Mesenteric fat pad (tissue), 1 donor: ENCODE results near the gene TTC14. TPM values are rescaled to one million over a fixed set of nuclear protein-coding genes. Genes with fewer than 3 reads are reported as not detected.

Source experiments
- DNase-seq: peaks from one replicate; pipeline ENCODE4 v3.0.0-alpha.2; 2020; ENCODE audit warnings: low spot score
- total RNA-seq: library from RNA; stranded (reverse); fragmentation: NEBNext Ultra II Directional; extraction: Animal tissue kit (Norgen Biotek cat#: 25700); gene quantifications from one replicate; pipeline ENCODE4 v1.2.1, GENCODE V29; 2021
- donor health status: DM: yes; HTN: yes; CAD: no.

Gene TTC14
- total RNA-seq, 1 donor from 2014 or later = 26.8 TPM

DNA sequence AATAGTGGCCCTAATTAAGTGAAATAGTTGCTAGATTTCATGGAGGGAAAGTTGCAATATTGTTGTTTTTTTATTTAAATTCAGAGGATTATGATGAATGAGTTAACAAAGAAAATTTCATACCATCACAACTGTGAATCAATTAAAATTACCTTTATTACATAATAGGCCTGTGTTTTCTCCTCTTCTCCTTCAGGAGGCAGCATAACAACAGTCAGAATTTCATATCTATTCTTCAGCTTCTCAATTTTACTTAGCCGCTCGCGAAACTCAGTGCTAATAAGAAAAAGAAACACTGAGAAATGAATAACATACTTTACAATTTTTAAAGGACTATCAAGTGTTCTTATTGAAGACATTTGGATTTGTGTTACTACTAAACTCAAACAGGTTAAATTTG is 29.4 kb downstream of the TTC14 start:
- DNase-seq = no peak

DNA sequence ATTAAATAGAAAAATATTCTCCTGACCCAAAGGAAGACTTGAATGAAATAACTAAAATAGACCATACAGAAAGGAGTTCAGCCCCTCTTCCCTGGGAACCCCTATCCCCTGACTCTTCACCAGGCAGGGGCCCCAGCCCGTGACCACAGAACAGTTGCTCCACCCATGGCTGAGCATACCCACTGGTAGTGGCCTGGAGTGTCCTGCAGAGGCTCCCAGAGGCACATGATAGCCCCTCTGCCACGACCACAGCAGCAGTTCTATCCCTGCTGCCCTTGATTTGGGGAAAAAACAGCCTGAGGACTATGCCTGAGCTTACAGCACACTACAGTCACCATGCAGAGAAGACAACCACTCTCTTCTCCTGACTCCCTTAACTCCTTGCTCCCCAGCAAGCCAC is 31.8 kb downstream of the TTC14 start:
- DNase-seq = no peak

DNA sequence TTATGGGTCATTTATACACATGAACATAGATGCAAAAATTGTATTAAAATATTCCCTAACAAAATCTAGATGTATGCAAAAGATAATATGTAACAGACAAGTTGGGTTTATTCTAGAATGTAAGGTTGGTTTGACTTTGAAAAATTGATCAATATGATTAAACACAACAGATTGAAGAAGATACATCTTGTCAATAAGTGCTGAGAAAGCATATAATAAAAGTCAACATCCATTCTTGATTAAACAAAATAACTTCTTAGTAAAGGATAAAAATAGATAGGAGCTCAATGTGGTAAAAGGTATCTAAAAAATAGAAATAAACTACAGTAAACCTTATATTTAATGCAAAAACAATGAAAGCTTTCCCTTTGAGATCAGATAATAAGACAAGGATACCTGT is 39.0 kb downstream of the TTC14 start:
- DNase-seq = no peak

- DNase-seq = no peak
These were observed 44.3 kb downstream of the TTC14 start for GRCh38 chr3:180646187-180646790.

DNA sequence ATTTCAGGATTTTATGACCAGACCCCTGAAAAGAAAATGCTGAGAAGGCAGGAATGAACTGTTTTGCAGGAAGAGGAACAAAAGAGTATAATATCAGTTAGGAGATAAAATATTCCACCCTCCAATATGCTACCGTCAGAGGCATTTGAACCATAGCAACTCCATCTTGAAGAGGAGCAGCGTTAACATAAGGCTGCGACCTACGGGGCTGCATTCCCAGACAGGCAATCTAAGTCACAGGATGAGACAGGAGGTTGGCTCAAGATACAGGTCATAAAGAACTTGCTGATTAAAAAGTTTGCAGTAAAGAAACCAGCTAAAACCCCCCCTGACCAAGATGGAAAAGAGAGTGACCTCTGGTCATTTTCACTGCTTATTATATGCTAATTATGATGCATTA is 54.4 kb downstream of the TTC14 start:
- no peak for DNase-seq

GRCh38 chr3:180657094-180657493 is 55.1 kb downstream of the TTC14 start:
- DNase-seq = no peak

Other genes with a start within 250 kb of the TTC14 start
- 0.64 TPM for gene CCDC39, start 77.3 kb downstream of the TTC14 start, total RNA-seq